H9 (cell line): ENCODE data around the gene KRTAP10-5. TPM values are rescaled to one million over a fixed set of nuclear protein-coding genes. Genes with fewer than 3 reads are reported as not detected.
A peak's percentile ranks its signal among the peaks of the same experiment; 100 is the strongest.

Experiments
- DNase-seq: peaks from one replicate; pipeline ENCODE4 v3.0.0-alpha.2; 2017
- H2AFZ ChIP-seq: one replicate; pipeline ENCODE4 v1.6.1; 2013; ENCODE audit warnings: mild to moderate bottlenecking, low read length, control low read depth, moderate library complexity
- H2AK5ac ChIP-seq: 2 replicates; pipeline ENCODE4 v1.6.1; 2013; ENCODE audit warnings: low read length, control low read depth, mixed read lengths; ENCODE audit not compliant: insufficient read length
- H2BK120ac ChIP-seq: one replicate; pipeline ENCODE4 v1.6.1; 2013; ENCODE audit warnings: low read depth, mild to moderate bottlenecking, low read length, control low read depth, inconsistent platforms; ENCODE audit not compliant: poor library complexity, severe bottlenecking
- H2BK12ac ChIP-seq: 2 replicates; pipeline ENCODE4 v1.6.1; 2013; ENCODE audit warnings: low read length, control low read depth, mixed read lengths, low read depth; ENCODE audit not compliant: insufficient read length
- H2BK15ac ChIP-seq: 2 replicates; pipeline ENCODE4 v1.6.1; 2013; ENCODE audit warnings: low read depth, low read length, control low read depth
- H2BK20ac ChIP-seq: one replicate; pipeline ENCODE4 v1.6.1; 2013; ENCODE audit warnings: low read depth, mild to moderate bottlenecking, low read length, control low read depth, inconsistent platforms; ENCODE audit not compliant: poor library complexity, severe bottlenecking
- H2BK5ac ChIP-seq: 2 replicates; pipeline ENCODE4 v1.6.1; 2013; ENCODE audit warnings: low read length, control low read depth, mixed read lengths; ENCODE audit not compliant: insufficient read length
- H3K14ac ChIP-seq: 2 replicates; pipeline ENCODE4 v1.6.1; 2013; ENCODE audit warnings: low read length, control low read depth; ENCODE audit not compliant: insufficient read depth
- H3K18ac ChIP-seq: 2 replicates; pipeline ENCODE4 v1.6.1; 2013; ENCODE audit warnings: low read depth, mild to moderate bottlenecking, mixed read lengths, low read length, control low read depth; ENCODE audit not compliant: insufficient read length
- H3K23ac ChIP-seq: 2 replicates; pipeline ENCODE4 v1.6.1; 2013; ENCODE audit warnings: low read length, control low read depth, mixed read lengths, low read depth; ENCODE audit not compliant: insufficient read length
- H3K23me2 ChIP-seq: 2 replicates; pipeline ENCODE4 v1.6.1; 2013; ENCODE audit warnings: low read depth, mild to moderate bottlenecking, mixed read lengths, low read length, control low read depth; ENCODE audit not compliant: insufficient read length, poor library complexity, severe bottlenecking
- H3K27ac ChIP-seq: 2 replicates; pipeline ENCODE4 v1.5.1; 2013; ENCODE audit warnings: low read length, control low read depth, mixed read lengths, low read depth; ENCODE audit not compliant: insufficient read length
- H3K27me3 ChIP-seq: 2 replicates; pipeline ENCODE4 v1.6.1; 2013; ENCODE audit warnings: low read length, control low read depth, inconsistent platforms; ENCODE audit not compliant: insufficient read depth
- H3K4ac ChIP-seq: 2 replicates; pipeline ENCODE4 v1.6.1; 2013; ENCODE audit warnings: low read depth, mild to moderate bottlenecking, control low read depth, inconsistent platforms, low read length, moderate library complexity
- H3K4me1 ChIP-seq: 2 replicates; pipeline ENCODE4 v1.6.1; 2013; ENCODE audit warnings: low read length, control low read depth, inconsistent platforms; ENCODE audit not compliant: insufficient read depth
- H3K4me2 ChIP-seq: 2 replicates; pipeline ENCODE4 v1.6.1; 2013; ENCODE audit warnings: low read length, control low read depth, mixed read lengths; ENCODE audit not compliant: insufficient read length, insufficient read depth
- H3K56ac ChIP-seq: 2 replicates; pipeline ENCODE4 v1.6.1; 2013; ENCODE audit warnings: low read depth, mild to moderate bottlenecking, mixed read lengths, low read length, control low read depth; ENCODE audit not compliant: insufficient read length
- H3K79me1 ChIP-seq: 2 replicates; pipeline ENCODE4 v1.6.1; 2013; ENCODE audit warnings: low read depth, mild to moderate bottlenecking, moderate library complexity, low read length, control low read depth, inconsistent platforms; ENCODE audit not compliant: insufficient read depth, poor library complexity, severe bottlenecking
- H3K79me2 ChIP-seq: 2 replicates; pipeline ENCODE4 v1.6.1; 2013; ENCODE audit warnings: low read length, control low read depth, inconsistent platforms; ENCODE audit not compliant: insufficient read depth
- H3K9ac ChIP-seq: 2 replicates; pipeline ENCODE4 v1.6.1; 2013; ENCODE audit warnings: low read length, control low read depth, mixed read lengths; ENCODE audit not compliant: insufficient read length; ENCODE audit errors: extremely low read depth
- H3K9me3 ChIP-seq: one replicate; pipeline ENCODE4 v1.6.1; 2013; ENCODE audit warnings: low read depth, low read length, inconsistent platforms; ENCODE audit not compliant: control insufficient read depth
- H3T11ph ChIP-seq: one replicate; pipeline ENCODE4 v1.6.1; 2013; ENCODE audit warnings: mild to moderate bottlenecking, low read length, control low read depth, inconsistent platforms
- H4K20me1 ChIP-seq: one replicate; pipeline ENCODE4 v1.6.1; 2013; ENCODE audit not compliant: control insufficient read depth, insufficient read length, insufficient read depth
- H4K5ac ChIP-seq: 2 replicates; pipeline ENCODE4 v1.6.1; 2013; ENCODE audit warnings: low read depth, mild to moderate bottlenecking, mixed read lengths, low read length, control low read depth; ENCODE audit not compliant: insufficient read length
- H4K8ac ChIP-seq: replicated peaks from 2 replicates; pipeline ENCODE4 v1.6.1; 2013; ENCODE audit warnings: low read length, control low read depth, mixed read lengths, low read depth; ENCODE audit not compliant: insufficient read length
- H4K91ac ChIP-seq: 2 replicates; pipeline ENCODE4 v1.6.1; 2013; ENCODE audit warnings: low read depth, mild to moderate bottlenecking, moderate library complexity, mixed read lengths, low read length, control low read depth; ENCODE audit not compliant: insufficient read length
- H3K27ac Mint-ChIP-seq, 3 experiments: 2 replicates in 2 of 3; 3 replicates in 1 of 3; pipeline ENCODE4 v1.8.0; 2020 to 2021; ENCODE audit warnings: mixed read lengths in 3 of 3, mild to moderate bottlenecking in 1 of 3, moderate library complexity in 1 of 3
- H3K27me3 Mint-ChIP-seq: 2 replicates; pipeline ENCODE4 v1.8.0; 2021; ENCODE audit warnings: low read depth, mild to moderate bottlenecking, moderate library complexity, mixed read lengths
- H3K36me3 Mint-ChIP-seq, 3 experiments: 2 replicates in 2 of 3; 3 replicates in 1 of 3; pipeline ENCODE4 v1.8.0; 2020 to 2021; ENCODE audit warnings: low read depth in 3 of 3, mixed read lengths in 3 of 3; ENCODE audit not compliant: insufficient read depth in 1 of 3
- H3K4me1 Mint-ChIP-seq, 2 experiments: 2 replicates each; pipeline ENCODE4 v1.8.0; 2020; ENCODE audit warnings: mixed read lengths in 2 of 2
- H3K4me3 Mint-ChIP-seq, 2 experiments: 2 replicates in 1 of 2; 3 replicates in 1 of 2; pipeline ENCODE4 v1.8.0; 2020 to 2021; ENCODE audit warnings: mild to moderate bottlenecking in 2 of 2, mixed read lengths in 2 of 2, moderate library complexity in 1 of 2
- H3K9me3 Mint-ChIP-seq, 2 experiments: 2 replicates in 1 of 2; 3 replicates in 1 of 2; pipeline ENCODE4 v1.8.0; 2020; ENCODE audit warnings: mild to moderate bottlenecking in 2 of 2, mixed read lengths in 2 of 2, moderate library complexity in 1 of 2
- WGBS: extraction: QIAGEN DNeasy Blood & Tissue Kit; methylation state at CpG from one replicate; pipeline ENCODE4 v1.1.7; 2013; ENCODE audit warnings: missing lambda C conversion rate, low lambda C conversion rate, mixed read lengths; ENCODE audit not compliant: insufficient read length; ENCODE audit errors: extremely low coverage; 5-methylcytosine and 5-hydroxymethylcytosine counted together
- total RNA-seq: library from RNA; stranded (reverse); gene quantifications from 2 replicates; pipeline ENCODE4 v1.2.1, GENCODE V29; 2021
- TF ChIP-seq, protein P1 (sequence below): fragments of 200-600 bp; sonication (generic); conservative IDR thresholded peaks from 3 replicates; pipeline ENCODE4 v1.8.0; 2021; ENCODE audit warnings: antibody characterized with exemption, mild to moderate bottlenecking

The KRTAP10-5 gene
- total RNA-seq, 1 experiment from 2014 or later, result not detected

DNA sequence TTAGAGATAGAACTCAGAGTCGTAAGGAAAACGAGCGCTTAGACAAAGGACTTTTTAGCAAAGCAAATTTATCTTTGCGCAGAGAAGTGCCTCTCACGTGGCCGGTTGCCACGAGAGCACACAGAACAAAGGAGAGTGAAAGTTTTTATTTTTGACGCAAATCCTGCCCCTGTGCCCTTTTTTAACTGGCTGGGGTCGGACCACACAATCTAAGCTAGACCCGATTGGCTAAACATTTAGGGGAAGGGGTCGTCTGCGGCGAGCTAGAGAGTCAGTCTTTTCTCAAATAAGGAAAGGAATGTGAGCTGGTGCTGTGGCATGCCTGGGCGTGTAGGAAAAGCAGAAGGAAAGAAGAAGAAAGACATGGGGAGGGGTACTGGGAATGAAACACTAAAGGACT, 31.5 kb downstream of the KRTAP10-5 start:
- Histone ChIP-seq H3T11ph (peak overlapping the region; percentile 20), H3K18ac (peak overlapping the region; percentile 89), H4K20me1 (no peaks in the 10 kb centered on the region), H4K8ac (no peak overlapping the region), H3K4me2 (no peak overlapping the region), H3K14ac (peak overlapping the region; percentile 59; the same call in 1 of the 2 replicates), H3K4me1 (peaks cover 6% of the 10 kb centered on the region; the same call in 1 of the 2 replicates), H3K9ac (no peak overlapping the region), H3K56ac (no peak overlapping the region), H3K27me3 (no peaks in the 10 kb centered on the region), H3K79me1 (no peaks in the 10 kb centered on the region), H2AFZ (no peak overlapping the region), H3K4ac (no peak overlapping the region; the same call in 1 of the 2 replicates), H2BK12ac (no peak overlapping the region), H3K23ac (no peak overlapping the region), H3K79me2 (no peaks in the 10 kb centered on the region), H3K9me3 (no peaks in the 10 kb centered on the region), H2BK20ac (peak overlapping the region; percentile 46), H2BK5ac (no peak overlapping the region), H2BK15ac (no peak overlapping the region), H4K5ac (no peak overlapping the region), H2AK5ac (no peak overlapping the region), H3K23me2 (no peaks in the 10 kb centered on the region), H2BK120ac (peak overlapping the region; percentile 83), H4K91ac (no peak overlapping the region), H3K27ac (peak overlapping the region; percentile 7)
- Mint-ChIP-seq H3K9me3 (peaks cover 10 to 20% of the 10 kb centered on the region in 2 experiments; a peak in 4 of 5 replicates), H3K4me3 (no peak overlapping the region; a peak in 1 of 5 replicates), H3K4me1 (peaks cover 46 to 54% of the 10 kb centered on the region in 2 experiments), H3K27me3 (peaks cover 3% of the 10 kb centered on the region), H3K27ac (peak overlapping the region; percentile 0 to 87 (median 78); a peak in 6 of 7 replicates), H3K36me3 (peaks cover 0 to 19% (median 9%) of the 10 kb centered on the region in 3 experiments; a peak in 3 of 7 replicates)
- DNase-seq, result peak; percentile 82
- WGBS, result no CpG with 5 or more reads among the region's 14 CpGs
- TF ChIP-seq, protein P1, sequence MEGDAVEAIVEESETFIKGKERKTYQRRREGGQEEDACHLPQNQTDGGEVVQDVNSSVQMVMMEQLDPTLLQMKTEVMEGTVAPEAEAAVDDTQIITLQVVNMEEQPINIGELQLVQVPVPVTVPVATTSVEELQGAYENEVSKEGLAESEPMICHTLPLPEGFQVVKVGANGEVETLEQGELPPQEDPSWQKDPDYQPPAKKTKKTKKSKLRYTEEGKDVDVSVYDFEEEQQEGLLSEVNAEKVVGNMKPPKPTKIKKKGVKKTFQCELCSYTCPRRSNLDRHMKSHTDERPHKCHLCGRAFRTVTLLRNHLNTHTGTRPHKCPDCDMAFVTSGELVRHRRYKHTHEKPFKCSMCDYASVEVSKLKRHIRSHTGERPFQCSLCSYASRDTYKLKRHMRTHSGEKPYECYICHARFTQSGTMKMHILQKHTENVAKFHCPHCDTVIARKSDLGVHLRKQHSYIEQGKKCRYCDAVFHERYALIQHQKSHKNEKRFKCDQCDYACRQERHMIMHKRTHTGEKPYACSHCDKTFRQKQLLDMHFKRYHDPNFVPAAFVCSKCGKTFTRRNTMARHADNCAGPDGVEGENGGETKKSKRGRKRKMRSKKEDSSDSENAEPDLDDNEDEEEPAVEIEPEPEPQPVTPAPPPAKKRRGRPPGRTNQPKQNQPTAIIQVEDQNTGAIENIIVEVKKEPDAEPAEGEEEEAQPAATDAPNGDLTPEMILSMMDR, result no peak
